Activated CD8-positive, alpha-beta memory T cell treated with anti-CD3 and anti-CD28 coated beads, Interleukin-2, amount 50 U/mL, for 24 hours (primary cell): ENCODE results near the gene WDR86.

Experiments used
- DNase-seq: peaks from one replicate; pipeline ENCODE4 v3.0.0-alpha.2; 2020; ENCODE audit errors: extremely low read depth

The WDR86 gene

DNA sequence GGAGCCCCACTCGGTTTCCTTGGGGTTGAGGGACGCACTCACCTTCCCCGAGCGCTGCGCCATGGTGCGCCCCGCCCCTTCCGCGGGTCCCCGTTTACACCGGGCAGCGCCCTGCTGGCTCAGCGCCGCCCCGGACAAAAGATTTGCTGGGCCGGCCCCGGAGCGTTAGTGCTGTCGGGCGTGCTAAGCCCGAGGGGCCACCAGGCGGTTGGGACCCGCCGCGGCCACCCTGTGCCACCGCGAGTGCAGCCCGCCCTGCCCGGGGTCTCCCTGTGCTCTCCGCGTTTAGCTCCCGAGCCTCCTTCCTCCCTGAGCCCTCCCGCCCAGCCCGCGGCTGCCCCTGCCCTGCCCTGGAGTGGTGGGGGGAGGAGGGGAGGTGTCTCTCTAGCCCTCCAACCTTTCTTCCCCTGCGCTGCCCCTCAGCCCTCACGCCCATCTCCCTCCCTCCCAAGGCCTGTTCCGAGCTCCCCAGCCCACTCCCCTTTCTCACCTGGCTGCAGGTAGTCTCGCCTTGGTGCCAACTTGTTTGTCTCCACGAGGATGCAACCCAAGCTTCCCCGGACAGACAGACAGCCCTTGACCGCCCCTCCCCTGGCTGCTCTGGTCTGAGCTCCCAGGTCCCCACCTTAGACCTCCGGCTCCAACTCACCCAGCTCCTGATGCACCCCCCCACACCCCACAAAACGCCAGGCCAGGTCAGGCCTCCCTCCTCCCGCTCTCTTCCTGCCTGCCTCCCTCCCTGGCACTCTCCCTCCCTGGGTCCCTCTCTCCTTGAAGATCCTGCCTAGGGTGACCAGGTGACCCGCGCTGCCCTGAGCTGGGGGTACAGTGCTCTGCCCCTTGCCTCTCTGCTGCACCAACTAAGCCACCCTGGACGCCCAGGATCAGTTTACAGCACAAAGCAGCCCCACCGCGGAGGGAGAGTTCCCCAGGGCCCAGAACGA is 30.3 kb upstream of the WDR86 start, which contains the start of gene CRYGN:
CRYGN (minus strand) TSS at position 287 of the 944 bp plus-strand sequence; CDS start at position 63, 224 bp downstream.
- DNase-seq: no peak

DNA sequence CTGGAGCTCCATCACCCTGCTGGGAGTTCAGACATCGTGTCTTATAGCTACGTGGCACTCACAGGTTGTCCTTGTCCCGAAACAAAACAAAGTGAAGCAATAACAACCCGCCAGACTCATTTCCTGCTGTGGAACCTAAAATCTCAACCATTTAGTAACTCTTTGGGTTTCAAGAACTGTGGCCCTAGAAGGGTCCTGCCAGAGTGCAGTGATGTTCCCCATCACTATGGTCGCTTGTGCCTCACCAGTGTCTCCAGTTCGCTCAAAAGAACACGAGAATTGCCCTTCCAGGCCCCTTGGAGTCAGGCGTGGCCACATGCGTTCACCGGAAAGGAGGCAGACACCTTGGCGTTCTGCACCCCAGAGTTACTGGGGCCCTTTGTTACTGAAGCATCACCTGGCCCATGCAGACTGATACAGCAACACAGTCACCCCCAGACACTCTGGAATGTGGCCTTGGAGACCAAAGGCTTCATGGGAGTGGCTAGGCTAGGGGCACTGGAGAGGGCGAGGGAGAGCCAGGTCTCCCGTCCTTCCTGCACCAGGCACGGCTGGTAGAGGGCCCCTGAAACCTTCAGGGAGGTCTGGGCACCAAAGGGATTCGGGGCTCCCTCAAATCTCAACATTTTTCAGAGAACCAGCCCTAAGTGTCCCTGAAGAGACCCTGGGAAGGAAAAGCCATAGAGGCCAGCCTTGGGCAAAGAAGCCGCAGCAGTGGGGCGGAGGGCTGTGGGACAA is 29.2 kb upstream of the WDR86 start:
- DNase-seq: no peak

DNA sequence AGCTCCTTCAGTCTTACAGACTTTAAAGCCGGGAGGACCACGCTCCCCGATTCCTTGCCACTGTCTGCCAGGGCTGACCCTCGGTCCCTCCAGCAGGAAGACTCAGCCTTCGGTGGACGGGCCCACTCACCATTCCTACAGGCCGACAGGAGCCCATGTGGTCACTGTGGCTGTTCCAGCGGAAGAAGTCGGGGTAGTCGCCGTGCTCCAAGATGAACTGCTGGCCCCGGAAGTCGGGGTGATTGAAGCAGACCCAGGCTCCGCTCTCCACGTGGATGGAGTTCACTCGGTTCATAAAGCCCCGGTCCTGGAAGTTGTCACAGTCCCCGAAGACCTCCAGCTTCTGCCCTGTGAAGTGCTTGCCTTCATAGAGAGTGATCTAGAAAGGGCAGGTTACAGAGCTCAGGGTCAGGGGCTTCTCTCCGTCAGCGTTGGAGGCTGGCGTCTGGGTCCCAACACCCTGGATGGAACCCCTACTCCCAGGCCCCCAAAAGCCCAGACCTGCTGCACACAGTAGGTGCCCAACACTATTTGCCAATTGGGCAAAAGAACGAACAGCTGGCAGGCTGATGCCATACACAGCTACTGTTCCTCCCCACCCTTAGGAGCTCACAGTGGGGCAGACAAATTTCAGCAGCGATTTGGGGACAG is 28.2 kb upstream of the WDR86 start:
- DNase-seq: no peak

DNA sequence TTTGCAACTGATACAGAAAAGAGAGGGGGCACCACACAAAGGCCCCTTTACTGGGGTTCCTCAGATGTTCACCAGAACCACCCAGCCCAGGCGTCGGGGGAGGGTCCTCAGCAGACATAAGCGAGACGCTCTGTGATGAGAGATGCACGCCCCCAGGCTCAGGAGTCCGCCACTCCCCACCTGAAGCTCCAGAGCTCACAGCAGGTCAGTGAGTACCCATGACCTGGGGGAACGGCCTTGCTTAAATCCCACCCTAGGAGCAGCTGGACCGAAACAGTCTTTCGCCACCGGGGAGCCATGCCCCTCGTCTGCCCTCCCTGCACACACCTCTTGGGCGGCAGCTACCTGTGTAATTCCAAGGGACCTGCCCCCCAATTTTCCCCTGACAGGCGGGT is 27.3 kb upstream of the WDR86 start:
- DNase-seq: no peak

DNA sequence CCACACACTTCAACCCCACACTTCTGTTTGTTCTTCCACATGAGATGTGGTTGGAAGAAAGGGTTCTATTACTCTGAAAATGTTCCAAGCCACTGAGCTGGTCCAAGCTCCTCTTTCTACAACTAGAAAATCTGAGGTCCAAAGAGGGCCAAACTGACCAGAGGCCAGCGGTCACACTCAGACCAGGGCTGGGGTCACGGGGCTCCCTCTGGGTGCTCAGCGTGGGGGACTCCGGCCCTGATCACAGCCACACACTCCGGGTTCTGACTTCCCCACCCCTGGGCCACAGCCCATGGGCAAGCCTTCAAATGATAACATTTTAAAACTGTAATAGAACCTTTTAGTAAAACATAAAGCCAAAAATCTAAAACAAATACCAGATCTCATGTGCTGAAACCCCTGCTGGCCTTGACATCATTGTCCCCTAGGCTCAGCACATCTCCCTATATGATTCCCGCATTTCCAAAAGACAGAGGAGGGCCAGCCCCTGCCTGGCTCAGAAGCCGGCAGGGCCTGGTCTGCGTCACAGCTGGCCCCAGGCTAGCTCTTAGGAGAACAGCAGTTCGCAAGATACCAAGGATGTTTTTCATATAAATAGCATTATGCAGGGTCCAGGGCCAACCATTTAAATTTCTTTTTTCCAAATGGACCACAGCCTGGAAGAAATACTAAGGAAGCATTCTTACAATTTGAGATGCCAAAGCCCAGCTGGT is 26.8 kb upstream of the WDR86 start:
- no peak for DNase-seq

DNA sequence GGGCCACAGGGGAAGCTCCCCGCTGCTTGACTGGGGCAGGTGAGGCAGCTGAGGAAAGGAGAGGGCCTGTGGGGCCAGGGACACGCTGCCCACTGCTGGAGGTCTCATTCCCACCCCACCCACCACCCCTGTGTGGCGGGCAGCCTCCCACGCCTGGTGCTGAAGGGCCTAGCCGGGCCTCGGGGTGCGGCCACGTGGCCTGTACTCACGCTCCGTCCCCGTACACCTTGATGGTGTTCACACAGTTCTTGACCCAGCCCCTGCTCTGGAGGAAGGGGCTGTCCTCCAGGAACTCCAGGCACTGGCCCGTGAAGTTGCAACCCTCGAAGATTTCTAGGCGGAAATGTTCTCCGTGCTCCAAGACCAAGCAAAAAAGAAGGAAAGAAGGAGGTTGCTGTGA is 26.1 kb upstream of the WDR86 start:
- no peak for DNase-seq

DNA sequence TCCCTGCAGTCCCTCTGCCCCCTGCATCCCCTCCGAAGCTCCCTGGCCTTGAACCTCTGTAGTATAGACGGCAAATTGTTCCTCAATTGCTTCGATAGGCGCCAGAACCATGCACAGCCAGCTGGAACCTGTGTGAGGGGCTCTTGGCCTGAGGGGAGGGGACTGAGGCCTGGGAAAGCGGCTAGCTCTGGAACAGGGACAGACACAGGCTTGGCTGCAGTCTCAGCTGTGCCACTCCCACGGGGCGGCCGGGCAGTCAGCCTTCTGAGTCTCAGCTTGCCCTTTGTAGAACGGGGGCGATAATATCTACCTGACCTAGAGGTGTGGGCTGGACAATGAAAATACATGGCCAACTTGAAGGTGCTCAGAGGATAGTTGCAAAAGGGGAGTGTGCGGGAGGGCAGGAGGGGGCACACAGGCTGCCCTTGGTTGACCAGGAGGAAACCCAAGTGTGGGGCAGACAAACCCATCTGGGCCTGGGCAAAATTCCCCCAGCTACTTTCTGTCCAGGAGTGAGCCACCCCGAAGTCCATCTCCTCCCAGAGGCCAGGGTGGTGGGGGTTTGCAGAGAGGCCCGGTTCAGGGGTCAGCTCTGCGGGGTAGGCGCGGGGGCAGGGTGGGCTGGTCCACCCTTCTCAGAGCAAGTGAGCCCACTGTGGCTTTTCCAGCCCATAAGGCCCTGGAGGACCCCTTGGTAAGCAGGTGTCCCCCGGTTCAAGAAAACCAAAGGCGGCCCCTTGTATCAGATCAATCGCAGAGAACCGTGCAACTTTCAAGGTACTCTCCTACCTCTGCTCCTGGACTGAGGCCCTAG is 25.5 kb upstream of the WDR86 start:
- DNase-seq: no peak

DNA sequence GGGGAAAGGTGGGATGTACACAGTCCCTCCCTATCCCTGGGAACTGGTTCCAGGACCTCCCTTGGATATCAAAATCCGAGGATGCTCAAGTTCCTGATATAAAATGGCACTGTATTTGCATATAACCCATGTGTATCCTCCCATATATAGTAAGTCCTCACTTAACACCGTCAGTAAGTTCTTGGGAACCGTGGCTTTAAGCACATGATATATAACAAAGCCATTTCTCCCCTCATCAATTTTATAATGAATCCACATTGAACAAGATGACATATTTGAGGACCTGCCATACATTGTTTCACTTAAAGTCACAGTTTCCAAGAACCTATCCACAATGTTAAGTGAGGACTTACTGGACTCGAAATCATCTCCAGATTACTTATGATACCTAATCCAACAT is 24.7 kb upstream of the WDR86 start:
- DNase-seq: no peak

DNA sequence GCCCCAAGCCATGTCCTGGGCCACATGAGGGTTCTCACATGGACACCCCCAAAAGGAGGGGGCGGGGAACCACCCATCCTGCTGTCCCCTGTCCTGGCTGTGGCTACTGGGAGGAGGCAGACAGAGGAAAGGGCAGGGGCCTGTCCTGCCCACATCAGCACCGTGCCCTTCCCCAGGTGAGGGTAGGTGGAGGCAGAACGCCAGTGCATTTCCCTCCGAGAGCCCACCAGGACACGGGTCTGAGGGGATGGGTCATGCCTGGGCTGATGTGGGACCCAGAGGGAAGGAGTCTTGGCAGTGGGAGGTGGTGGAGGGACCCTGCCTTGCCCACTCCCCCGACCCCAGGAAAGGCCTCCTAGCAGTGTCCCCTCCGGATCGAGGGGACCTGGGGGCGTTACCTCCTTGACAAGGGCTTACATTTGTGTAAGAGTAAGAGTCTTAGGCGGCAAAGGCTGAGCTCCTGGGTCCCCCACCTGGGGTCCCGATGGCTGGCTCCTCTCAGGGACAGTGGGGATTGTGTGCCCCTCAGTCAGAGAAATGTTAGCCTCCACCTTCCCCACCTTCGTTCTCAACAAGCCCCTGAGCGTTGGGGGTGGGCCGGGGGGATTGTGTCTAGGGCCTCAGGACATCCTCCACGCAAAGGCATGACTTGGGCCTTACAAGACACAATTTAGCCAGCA is 24.0 kb upstream of the WDR86 start:
- no peak for DNase-seq

DNA sequence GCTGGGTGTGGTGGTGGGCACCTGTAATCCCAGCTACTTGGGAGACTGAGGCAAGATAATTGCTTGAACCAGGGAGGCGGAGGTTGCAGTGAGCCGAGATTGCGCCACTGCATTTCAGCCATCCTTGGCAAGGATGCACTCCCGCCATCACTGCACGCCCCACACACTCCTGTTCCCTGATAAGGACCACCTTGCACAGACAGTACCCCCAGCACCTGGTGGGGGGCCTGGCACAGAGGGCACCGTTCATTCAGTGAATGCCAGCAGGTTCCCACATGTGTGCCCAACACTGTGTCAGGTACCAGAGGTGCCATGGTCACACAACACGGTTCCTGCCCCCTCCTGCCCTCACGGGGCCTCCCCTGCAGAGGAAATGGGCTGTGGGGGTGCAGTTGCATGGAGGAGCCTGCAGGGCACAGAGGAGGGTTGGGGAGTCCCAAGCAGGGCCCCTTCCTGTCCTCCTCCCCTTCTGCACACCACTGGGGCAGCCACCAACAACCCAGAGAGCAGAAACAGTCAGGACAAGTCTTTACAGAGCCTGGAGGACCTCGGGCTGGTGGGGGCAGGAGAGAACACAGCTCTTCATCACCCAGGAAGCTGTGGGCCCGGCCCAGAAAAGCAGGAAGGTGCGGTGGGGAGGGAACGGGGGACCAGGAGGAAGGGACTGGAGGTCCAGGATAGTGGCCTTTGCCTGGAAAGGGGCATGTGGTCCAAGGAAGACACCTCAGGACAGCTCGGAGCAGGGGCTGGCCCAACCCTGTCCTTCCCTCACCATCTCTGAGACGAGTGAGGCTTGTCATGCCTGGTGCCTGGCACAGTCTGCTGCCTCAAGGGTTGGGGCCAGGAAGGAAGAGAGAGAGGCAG is 23.1 kb upstream of the WDR86 start:
- DNase-seq: no peak

DNA sequence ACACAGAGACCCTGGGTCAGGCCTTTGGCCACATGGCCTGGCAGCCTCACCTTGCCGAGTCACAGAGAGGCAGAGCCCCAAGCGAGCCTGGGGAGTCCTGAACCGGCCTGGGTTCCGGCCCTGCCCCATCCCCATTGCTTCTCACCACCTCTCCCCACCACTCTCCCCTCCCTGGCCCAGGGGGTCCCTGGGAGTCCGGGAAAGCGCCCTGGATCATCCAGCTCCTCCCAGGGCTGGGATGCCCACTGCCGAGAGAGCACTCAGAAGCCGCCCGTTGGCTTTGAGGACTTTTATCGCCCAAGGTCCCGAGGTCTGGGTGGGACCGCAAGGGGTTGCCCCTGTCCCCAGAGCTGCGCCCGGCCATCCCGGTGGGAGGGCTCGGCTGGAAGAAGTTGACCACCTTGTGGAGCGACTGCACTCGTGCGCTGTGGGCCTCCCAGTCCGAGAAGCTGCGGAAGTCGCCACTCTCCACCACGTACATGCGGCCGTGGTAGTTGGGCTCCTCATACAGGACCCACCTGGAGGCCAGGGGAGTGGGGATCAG is 22.0 kb upstream of the WDR86 start:
- no peak for DNase-seq

DNA sequence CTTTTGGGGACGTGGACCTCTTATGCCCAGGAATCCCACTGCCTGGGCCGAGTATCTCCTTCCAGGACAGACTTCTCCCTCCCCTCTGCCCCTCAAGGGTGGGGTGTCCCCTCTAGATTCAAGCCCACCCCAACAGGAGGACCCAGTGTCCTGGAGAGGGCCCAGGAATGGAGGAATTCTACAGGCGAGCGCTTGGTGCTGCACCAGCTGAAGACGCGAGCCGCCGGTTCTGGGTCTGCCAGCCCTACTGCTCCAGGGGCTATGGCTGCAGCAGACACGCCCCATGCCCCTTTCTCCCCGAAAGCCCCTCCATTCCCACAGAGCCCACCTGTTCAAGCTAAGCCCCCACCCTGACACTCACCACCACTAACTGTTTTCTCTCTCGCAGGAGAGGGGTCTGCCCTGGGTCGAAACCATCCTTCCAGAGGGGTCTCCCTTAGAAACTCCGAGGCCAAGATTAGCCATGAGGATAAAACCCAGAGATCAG is 21.5 kb upstream of the WDR86 start:
- no peak for DNase-seq

DNA sequence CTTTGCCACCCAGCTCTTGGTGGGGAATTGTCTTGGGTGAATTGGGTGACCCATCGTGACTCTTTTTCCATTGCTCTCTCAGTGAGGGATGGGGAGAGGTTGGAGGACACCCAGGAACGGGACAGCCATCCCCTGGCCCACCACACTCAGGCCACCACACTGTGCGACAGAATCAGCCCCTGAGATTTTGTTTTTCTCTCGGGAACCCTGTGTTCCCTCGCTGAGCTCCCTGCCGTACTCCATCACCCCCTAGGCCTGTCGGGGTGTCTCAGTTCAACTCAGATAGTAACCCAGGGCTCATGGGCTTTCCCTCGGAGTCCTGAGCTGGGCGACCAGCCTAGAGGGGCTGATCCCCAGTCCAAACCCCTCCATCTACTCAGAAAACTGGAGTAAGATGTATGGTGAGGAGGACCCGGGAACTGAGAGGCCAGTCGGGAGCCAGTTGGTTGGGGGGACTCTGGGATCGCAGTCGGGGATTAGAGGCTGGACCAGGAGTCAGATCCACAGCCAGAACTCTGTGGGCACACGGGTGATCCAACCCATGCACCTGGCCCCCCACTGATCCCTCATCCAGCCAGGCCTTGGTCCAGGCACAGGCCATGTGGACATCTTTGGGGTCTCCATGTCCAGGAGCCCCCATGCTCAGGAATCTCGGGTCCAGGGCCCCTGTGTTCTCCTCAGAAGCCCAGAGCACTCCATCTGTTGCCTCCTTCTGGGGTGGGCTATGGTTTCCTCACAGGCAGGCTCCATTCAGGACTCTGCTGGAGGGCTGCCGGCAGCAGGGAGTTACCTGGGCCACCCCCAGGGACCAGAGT is 20.8 kb upstream of the WDR86 start:
- DNase-seq: no peak

DNA sequence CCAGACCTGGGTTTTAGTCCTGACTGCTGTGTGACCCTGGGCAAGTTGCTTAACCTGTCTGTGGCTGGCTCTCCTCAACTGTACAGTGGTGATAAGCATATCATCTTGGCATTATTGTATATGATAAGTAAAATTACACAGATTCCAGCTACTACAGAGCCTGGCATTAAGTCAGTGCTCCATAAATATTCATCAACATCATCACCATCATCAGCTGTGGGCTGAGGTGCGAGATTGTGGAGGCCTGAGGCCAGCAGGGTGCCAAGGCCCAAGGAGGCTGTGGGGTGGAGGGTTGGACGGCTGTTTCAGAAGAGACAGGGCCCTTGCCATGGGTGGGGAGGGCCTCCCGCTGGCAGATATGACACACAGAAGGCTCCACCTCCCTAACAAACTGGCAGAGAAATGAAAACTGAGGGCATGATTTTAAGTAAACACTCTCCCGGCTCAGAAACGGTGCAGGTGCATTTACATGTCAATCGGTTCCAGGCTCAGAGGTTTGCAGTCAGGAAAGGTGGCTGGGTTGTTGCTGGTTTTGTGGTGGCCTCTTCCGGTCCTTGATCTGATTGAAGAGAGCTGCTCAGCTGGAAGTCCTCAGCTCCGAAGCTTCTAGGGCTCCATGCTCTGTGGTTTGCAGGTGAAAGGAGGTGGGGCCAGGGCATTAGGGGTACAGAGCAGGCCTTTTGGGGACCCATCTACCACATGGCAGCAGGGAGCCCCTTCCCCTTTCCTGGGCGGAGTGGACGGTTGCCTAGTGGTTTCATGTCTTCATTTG is 19.9 kb upstream of the WDR86 start:
- DNase-seq: no peak

DNA sequence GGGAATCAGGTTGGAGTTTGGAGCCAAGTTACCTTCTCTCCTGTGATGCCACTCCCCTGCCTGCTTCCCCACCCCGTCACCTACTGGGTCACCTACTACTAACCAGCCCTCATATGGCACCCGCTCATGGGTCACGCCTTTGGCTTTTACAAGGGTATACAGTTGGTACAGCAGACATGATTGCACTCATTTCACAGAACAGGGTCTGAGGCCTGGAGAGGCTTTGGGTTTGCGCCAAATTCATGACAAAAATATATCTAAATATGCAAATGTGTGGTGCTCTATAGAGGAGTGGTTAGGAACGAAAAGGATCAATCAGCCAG is 19.4 kb upstream of the WDR86 start:
- DNase-seq: no peak

DNA sequence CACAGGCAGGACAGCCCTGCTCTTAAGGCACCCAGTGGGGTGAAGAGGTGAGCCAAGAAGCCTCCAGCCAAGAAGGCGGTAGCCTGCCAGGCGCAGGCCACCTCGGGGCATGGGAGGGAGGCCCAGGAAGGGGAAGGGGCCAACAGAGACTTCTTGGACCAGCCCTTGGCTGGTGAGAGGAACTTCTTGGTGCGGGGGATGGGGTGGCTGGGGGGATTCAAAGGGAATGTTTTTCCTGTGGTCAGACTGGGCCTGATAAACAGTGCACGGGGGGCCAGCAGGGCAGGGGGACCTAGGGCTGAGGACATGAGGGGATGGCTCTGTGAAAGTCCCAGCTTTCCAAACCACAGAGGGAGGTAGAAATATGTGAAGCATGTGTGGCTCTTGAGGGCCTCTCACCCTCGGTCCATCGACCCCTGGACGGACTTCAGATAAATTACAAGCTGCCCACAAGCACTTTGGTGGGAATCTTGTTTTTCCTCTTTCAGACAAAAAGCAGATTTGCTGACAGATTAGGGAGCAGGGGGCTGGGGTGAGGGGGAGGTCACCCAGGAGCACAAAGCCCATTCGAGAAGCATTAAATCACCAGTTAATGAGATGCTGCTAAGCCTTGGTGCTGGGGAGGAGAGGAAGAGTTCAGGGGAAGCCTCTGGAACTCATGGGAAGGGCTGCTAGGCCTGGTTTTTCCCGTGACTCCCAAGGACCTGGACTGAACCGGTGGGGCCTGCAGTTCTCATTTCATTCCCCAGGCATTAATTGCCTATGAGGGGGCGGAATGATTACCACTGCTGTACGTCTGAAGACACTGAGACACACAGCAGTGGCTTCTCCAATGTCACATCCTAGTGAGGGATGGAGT is 18.8 kb upstream of the WDR86 start:
- DNase-seq: no peak
